H1 (cell line): ENCODE data around the gene TMEM200B. TPM values are rescaled to one million over a fixed set of nuclear protein-coding genes. Genes with fewer than 3 reads are reported as not detected.

Experiments used
- CTCF ChIA-PET: fragments of 300-600 bp; sonication (Branson Sonifier 250); formaldehyde crosslinking; loops from one replicate; lab custom pipeline; 2021; ENCODE audit not compliant: partially characterized antibody; lab: Charles Lee
- POLR2A ChIA-PET: fragments of 300-600 bp; sonication (Branson Sonifier 250); formaldehyde crosslinking; loops from one replicate; lab custom pipeline; 2021; ENCODE audit warnings: inconsistent platforms; ENCODE audit not compliant: partially characterized antibody; lab: Charles Lee
- DNase-seq, 2 experiments: peaks; one replicate each; pipeline versions ENCODE4 v3.0.0 to v3.0.0-alpha.2; 2010 to 2022; ENCODE audit warnings: low spot score in 2 of 2, low read depth in 1 of 2, mixed read lengths in 1 of 2
- FAIRE-seq: peaks from 2 replicates; lab custom pipeline; 2011; peaks lifted over from hg19 to GRCh38; lab: Jason Lieb, UNC
- H2AFZ ChIP-seq: 2 replicates; pipeline ENCODE4 v1.8.1; 2012; ENCODE audit warnings: low read length, inconsistent platforms
- H2AK5ac ChIP-seq: 2 replicates; pipeline ENCODE4 v1.6.1; 2013; ENCODE audit warnings: low read depth, low read length
- H2BK120ac ChIP-seq: replicated peaks from 2 replicates; pipeline ENCODE3; 2013; ENCODE audit warnings: low read depth, low read length, inconsistent platforms
- H2BK12ac ChIP-seq: 2 replicates; pipeline ENCODE4 v1.6.1; 2013; ENCODE audit warnings: low read depth, low read length
- H2BK15ac ChIP-seq: 2 replicates; pipeline ENCODE4 v1.6.1; 2013; ENCODE audit warnings: low read length
- H2BK20ac ChIP-seq: 2 replicates; pipeline ENCODE4 v1.6.1; 2013; ENCODE audit warnings: low read length
- H2BK5ac ChIP-seq: 2 replicates; pipeline ENCODE4 v1.6.1; 2013; ENCODE audit warnings: low read depth, low read length
- H3K14ac ChIP-seq: 2 replicates; pipeline ENCODE4 v1.6.1; 2013; ENCODE audit warnings: inconsistent platforms; ENCODE audit not compliant: insufficient read length
- H3K18ac ChIP-seq: 2 replicates; pipeline ENCODE4 v1.6.1; 2013; ENCODE audit warnings: low read length; ENCODE audit errors: extremely low read depth
- H3K23ac ChIP-seq: 2 replicates; pipeline ENCODE4 v1.6.1; 2013; ENCODE audit warnings: inconsistent platforms; ENCODE audit not compliant: insufficient read length
- H3K23me2 ChIP-seq: 2 replicates; pipeline ENCODE4 v1.6.1; 2013; ENCODE audit warnings: low read depth, low read length
- H3K27ac ChIP-seq: 2 replicates; pipeline ENCODE4 v1.6.1; 2011; ENCODE audit warnings: low read depth, low read length, inconsistent platforms
- H3K27me3 ChIP-seq, 4 experiments: replicated peaks in 1 of 4; 1 replicate in 1 of 4; 2 replicates in 3 of 4; pipeline versions ENCODE4 v1.6.1 to v1.8.1; 2011 to 2013; ENCODE audit warnings: low read length in 3 of 4, mild to moderate bottlenecking in 3 of 4, inconsistent platforms in 2 of 4, mixed read lengths in 2 of 4, moderate library complexity in 1 of 4; ENCODE audit not compliant: control insufficient read depth in 3 of 4, insufficient read depth in 3 of 4; ENCODE audit errors: extremely low read depth in 1 of 4
- H3K36me3 ChIP-seq, 4 experiments: 2 replicates each; pipeline versions ENCODE4 v1.6.1 to v1.8.1; 2011 to 2013; ENCODE audit warnings: mild to moderate bottlenecking in 4 of 4, low read length in 3 of 4, moderate library complexity in 2 of 4, control low read depth in 1 of 4, inconsistent platforms in 1 of 4; ENCODE audit not compliant: insufficient read depth in 4 of 4, control insufficient read depth in 2 of 4
- H3K4ac ChIP-seq: replicated peaks from 2 replicates; pipeline ENCODE3; 2013; ENCODE audit warnings: low read length, low read depth, mixed read lengths, inconsistent platforms; ENCODE audit not compliant: insufficient read length
- H3K4me1 ChIP-seq, 4 experiments: replicated peaks in 1 of 4; 1 replicate in 1 of 4; 2 replicates in 3 of 4; pipeline versions ENCODE4 v1.6.1 to v1.8.1; 2011 to 2013; ENCODE audit warnings: low read length in 3 of 4, inconsistent platforms in 2 of 4, mixed read lengths in 1 of 4; ENCODE audit not compliant: insufficient read depth in 4 of 4, control insufficient read depth in 3 of 4
- H3K4me2 ChIP-seq, 2 experiments: 2 replicates each; pipeline versions ENCODE4 v1.6.1 to v1.8.1; 2011 to 2013; ENCODE audit warnings: low read depth in 2 of 2, low read length in 2 of 2, control low read depth in 1 of 2, inconsistent platforms in 1 of 2, mild to moderate bottlenecking in 1 of 2; ENCODE audit not compliant: insufficient read depth in 1 of 2
- H3K4me3 ChIP-seq, 4 experiments: fragments of 200-600, 300-600 bp in 1 of 4; sonication (generic), shearing (Covaris generic), sonication (Bioruptor Twin) in 1 of 4; 2 replicates each; pipeline versions ENCODE4 v1.5.1 to v1.8.1; 2011 to 2016; ENCODE audit warnings: low read length in 4 of 4, low read depth in 3 of 4, control low read depth in 2 of 4, inconsistent platforms in 2 of 4, mild to moderate bottlenecking in 2 of 4, mixed read lengths in 1 of 4, moderate library complexity in 1 of 4; ENCODE audit not compliant: insufficient read depth in 2 of 4; ENCODE audit errors: extremely low read depth in 1 of 4
- H3K56ac ChIP-seq: replicated peaks from 2 replicates; pipeline ENCODE3; 2013; ENCODE audit warnings: low read depth, mild to moderate bottlenecking, mixed read lengths, low read length, inconsistent platforms; ENCODE audit not compliant: insufficient read length
- H3K79me1 ChIP-seq: 2 replicates; pipeline ENCODE4 v1.6.1; 2013; ENCODE audit warnings: low read depth, low read length, control low read depth
- H3K79me2 ChIP-seq, 2 experiments: 2 replicates each; pipeline versions ENCODE4 v1.6.1 to v1.8.1; 2012 to 2013; ENCODE audit warnings: low read length in 2 of 2, mild to moderate bottlenecking in 2 of 2, inconsistent platforms in 1 of 2; ENCODE audit not compliant: insufficient read depth in 2 of 2, control insufficient read depth in 1 of 2
- H3K9ac ChIP-seq, 4 experiments: replicated peaks in 1 of 4; 1 replicate in 1 of 4; 2 replicates in 3 of 4; pipeline versions ENCODE4 v1.6.1 to v1.8.1; 2011 to 2013; ENCODE audit warnings: low read depth in 3 of 4, low read length in 3 of 4, control low read depth in 2 of 4, mild to moderate bottlenecking in 2 of 4, moderate library complexity in 2 of 4, inconsistent platforms in 1 of 4; ENCODE audit errors: extremely low read depth in 1 of 4
- H3K9me3 ChIP-seq, 2 experiments: 2 replicates each; pipeline versions ENCODE4 v1.6.1 to v1.8.1; 2012 to 2013; ENCODE audit warnings: mild to moderate bottlenecking in 2 of 2, moderate library complexity in 2 of 2, control low read depth in 1 of 2, inconsistent platforms in 1 of 2, low read depth in 1 of 2, low read length in 1 of 2, mixed read lengths in 1 of 2; ENCODE audit not compliant: insufficient read depth in 2 of 2
- H4K20me1 ChIP-seq, 2 experiments: replicated peaks in 1 of 2; 2 replicates each; pipeline versions ENCODE3 to v1.8.1; 2011 to 2013; ENCODE audit warnings: inconsistent platforms in 2 of 2, low read length in 2 of 2, mild to moderate bottlenecking in 1 of 2; ENCODE audit not compliant: insufficient read depth in 2 of 2, control insufficient read depth in 1 of 2
- H4K5ac ChIP-seq: 2 replicates; pipeline ENCODE4 v1.6.1; 2013; ENCODE audit warnings: low read length, low read depth, mixed read lengths, inconsistent platforms; ENCODE audit not compliant: insufficient read length
- H4K8ac ChIP-seq: 2 replicates; pipeline ENCODE4 v1.8.0; 2013; ENCODE audit warnings: mild to moderate bottlenecking, moderate library complexity, low read length, inconsistent platforms; ENCODE audit not compliant: insufficient read depth; ENCODE audit errors: extremely low read depth
- H4K91ac ChIP-seq: replicated peaks from 2 replicates; pipeline ENCODE3; 2013; ENCODE audit warnings: low read length, mixed read lengths, inconsistent platforms; ENCODE audit not compliant: insufficient read length
- BCL11A ChIP-seq, 2 experiments: IDR thresholded peaks; one replicate each; pipeline ENCODE4 v1.6.1; 2011; ENCODE audit warnings: low read depth in 2 of 2, low read length in 2 of 2, mild to moderate bottlenecking in 2 of 2
- CBX5 ChIP-seq: fragments of 300-800, 300-1000 bp; sonication (generic); IDR thresholded peaks from 2 replicates; pipeline ENCODE4 v1.7.1; 2016; ENCODE audit warnings: antibody characterized with exemption, low read length, low read depth
- KDM5A ChIP-seq: fragments of 200-600 bp; IDR thresholded peaks from 2 replicates; pipeline ENCODE4 v1.7.1; 2012; ENCODE audit warnings: mild to moderate bottlenecking, low read length, inconsistent platforms, mixed read lengths
- SIN3A ChIP-seq, 2 experiments: IDR thresholded peaks in 1 of 2; conservative IDR thresholded peaks in 1 of 2; 2 replicates each; pipeline ENCODE4 v1.6.1; 2011 to 2012; ENCODE audit warnings: low read length in 2 of 2, improper control_type of control experiment in 1 of 2, low read depth in 1 of 2, mild to moderate bottlenecking in 1 of 2
- SP1 ChIP-seq: IDR thresholded peaks from 2 replicates; pipeline ENCODE4 v1.6.1; 2011; ENCODE audit warnings: low read depth, low read length
- SUZ12 ChIP-seq: fragments of 200-600 bp; sonication (generic); IDR thresholded peaks from 2 replicates; pipeline ENCODE4 v1.6.1; 2012; ENCODE audit warnings: mild to moderate bottlenecking, inconsistent platforms, low read length, moderate library complexity, mixed read lengths
- WGBS, 2 experiments: shearing (Covaris generic) in 1 of 2; methylation state at CpG; one replicate each; pipeline versions ENCODE4 v1.1.6 to v1.1.7; 2013 to 2015; ENCODE audit warnings: low lambda C conversion rate in 2 of 2, mixed read lengths in 2 of 2, inconsistent platforms in 1 of 2, low coverage in 1 of 2, missing lambda C conversion rate in 1 of 2; ENCODE audit not compliant: insufficient replicate concordance in 2 of 2, insufficient coverage in 1 of 2, insufficient read length in 1 of 2; ENCODE audit errors: extremely low coverage in 1 of 2, missing lambda C conversion rate in 1 of 2; 5-methylcytosine and 5-hydroxymethylcytosine counted together
- polyA plus RNA-seq, 7 experiments: library from polyadenylated mRNA; depleted of rRNA in 3 of 7; stranded (reverse) in 5 of 7; unstranded in 2 of 7; fragments of >200 nt in 5 of 7; fragments of 200-250 nt in 2 of 7; gene quantifications; 1 replicate in 5 of 7; 2 replicates in 1 of 7; 4 replicates in 1 of 7; pipeline versions ENCODE4 v1.2.1 to v1.2.3, GENCODE V29; 2011 to 2013; ENCODE audit warnings: missing spikeins in 2 of 7, mixed read lengths in 2 of 7
- total RNA-seq: library from RNA; stranded (reverse); fragmentation: NEBNext Ultra II Directional; extraction: Animal tissue kit (Norgen Biotek cat#: 25700); gene quantifications from 2 replicates; pipeline ENCODE4 v1.2.1, GENCODE V29; 2021

Gene TMEM200B
- total and polyA plus RNA-seq, 2 of the 8 experiments (the other 6 are each of a cell fraction or from before 2014, with no cell fraction given) = 4.9 to 11.0 TPM

GRCh38 chr1:29100487-29100886 lies 23.2 kb downstream of the TMEM200B start:
- WGBS, 2 experiments = 83% methylated on average over 1 of the region's 1 CpG; no CpG with 5 or more reads in 1 of the 2 experiments
- Histone ChIP-seq H3K4me2 (no peak overlapping the region), H2AK5ac (no peak overlapping the region), H2BK15ac (no peak overlapping the region), H4K5ac (no peak overlapping the region), H2BK120ac (no peak overlapping the region), H3K4ac (no peak overlapping the region), H3K4me1 (peaks cover 0 to 7% (median 1%) of the 10 kb centered on the region in 4 experiments; a peak in 2 of 7 replicates), H4K91ac (no peak overlapping the region), H3K18ac (no peak overlapping the region), H3K4me3 (no peak overlapping the region), H3K36me3 (peaks cover 2 to 14% (median 6%) of the 10 kb centered on the region in 4 experiments; a peak in 7 of 8 replicates), H3K14ac (no peak overlapping the region), H3K27ac (no peak overlapping the region), H3K56ac (no peak overlapping the region), H2BK12ac (no peak overlapping the region), H3K79me1 (no peaks in the 10 kb centered on the region), H3K79me2 (no peaks in the 10 kb centered on the region), H2BK5ac (no peak overlapping the region), H2BK20ac (no peak overlapping the region), H3K27me3 (no peaks in the 10 kb centered on the region), H3K9me3 (no peaks in the 10 kb centered on the region), H4K8ac (no peak overlapping the region), H2AFZ (no peak overlapping the region), H3K9ac (no peak overlapping the region), H3K23me2 (no peaks in the 10 kb centered on the region), H3K23ac (no peak overlapping the region), H4K20me1 (no peaks in the 10 kb centered on the region)
- FAIRE-seq (no peak), DNase-seq (no peak)
- ChIA-PET POLR2A (interaction anchor here (0.8 kb wide), 1 partner anchor 11 kb away, joined by 4 read pairs; no protein-coding TSS in a partner anchor), CTCF (interaction anchor here (0.5 to 2.1 kb wide), 5 partner anchors 16 to 668 kb away, joined by 3 to 12 read pairs (median 5); no protein-coding TSS in a partner anchor)
- no peak for TF ChIP-seq SUZ12
- TF ChIP-seq BCL11A (IDR thresholded peaks at IDR 0.05; ENCODE audit: low read depth in 2 of 2, low read length in 2 of 2) = no peak
- TF ChIP-seq SIN3A (conservative IDR thresholded peaks at IDR 0.05 in 1 of 2, IDR thresholded peaks at IDR 0.05 in 1 of 2; ENCODE audit: low read depth in 1 of 2, low read length in 2 of 2) = no peak
- no peak for TF ChIP-seq CBX5
- TF ChIP-seq SP1 = no peak
- TF ChIP-seq KDM5A = no peak
